ENCODE results near the gene RNMT.

DNA sequence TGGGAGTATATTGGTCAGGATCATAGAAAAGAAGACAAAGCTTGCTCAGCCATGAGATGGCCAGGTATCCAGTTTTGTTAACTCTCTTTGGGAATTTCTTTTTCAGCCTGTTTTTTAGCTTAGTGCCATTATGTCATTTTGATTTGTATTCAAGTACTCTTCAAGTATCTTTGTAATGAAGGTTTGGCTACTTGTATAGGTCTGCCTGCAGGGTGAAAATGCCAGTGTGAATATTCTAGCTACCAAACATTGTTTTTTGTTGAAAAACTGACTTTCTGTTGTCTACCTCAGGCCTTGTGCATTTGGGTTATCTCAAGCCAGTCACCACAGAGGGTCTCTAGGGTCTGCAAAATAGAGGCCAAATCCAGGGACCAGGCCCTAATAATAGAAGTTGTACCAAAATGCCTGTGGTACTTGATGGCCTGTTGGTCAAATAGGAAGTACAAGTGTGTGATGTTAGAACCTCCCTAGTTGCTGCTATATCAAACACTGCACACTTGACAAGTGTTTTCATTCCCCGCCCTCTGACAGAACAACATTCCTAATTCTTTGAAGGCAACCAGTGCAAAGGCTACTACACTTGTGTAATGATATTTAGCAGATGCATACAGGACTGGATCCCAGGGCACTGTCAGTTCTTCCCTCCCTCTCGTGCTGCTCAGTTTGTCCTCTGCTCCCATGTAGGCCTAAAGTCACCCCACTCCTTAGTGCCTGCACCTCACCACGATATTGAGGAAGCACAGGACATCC lies 36.4 kb downstream of the RNMT start:
- TF ChIP-seq, protein P1, sequence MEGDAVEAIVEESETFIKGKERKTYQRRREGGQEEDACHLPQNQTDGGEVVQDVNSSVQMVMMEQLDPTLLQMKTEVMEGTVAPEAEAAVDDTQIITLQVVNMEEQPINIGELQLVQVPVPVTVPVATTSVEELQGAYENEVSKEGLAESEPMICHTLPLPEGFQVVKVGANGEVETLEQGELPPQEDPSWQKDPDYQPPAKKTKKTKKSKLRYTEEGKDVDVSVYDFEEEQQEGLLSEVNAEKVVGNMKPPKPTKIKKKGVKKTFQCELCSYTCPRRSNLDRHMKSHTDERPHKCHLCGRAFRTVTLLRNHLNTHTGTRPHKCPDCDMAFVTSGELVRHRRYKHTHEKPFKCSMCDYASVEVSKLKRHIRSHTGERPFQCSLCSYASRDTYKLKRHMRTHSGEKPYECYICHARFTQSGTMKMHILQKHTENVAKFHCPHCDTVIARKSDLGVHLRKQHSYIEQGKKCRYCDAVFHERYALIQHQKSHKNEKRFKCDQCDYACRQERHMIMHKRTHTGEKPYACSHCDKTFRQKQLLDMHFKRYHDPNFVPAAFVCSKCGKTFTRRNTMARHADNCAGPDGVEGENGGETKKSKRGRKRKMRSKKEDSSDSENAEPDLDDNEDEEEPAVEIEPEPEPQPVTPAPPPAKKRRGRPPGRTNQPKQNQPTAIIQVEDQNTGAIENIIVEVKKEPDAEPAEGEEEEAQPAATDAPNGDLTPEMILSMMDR (IDR thresholded peaks at IDR 0.05; ENCODE audit: insufficient read depth, low read length, poor library complexity, severe bottlenecking), result no peak
- TF ChIP-seq EZH2phosphoT487 (conservative IDR thresholded peaks at IDR 0.05; ENCODE audit: low read length), result no peak
